ENCODE results near the gene KRT3. TPM values are rescaled to one million over a fixed set of nuclear protein-coding genes. Genes with fewer than 3 reads are reported as not detected.
A peak's percentile ranks its signal among the peaks of the same experiment; 100 is the strongest.

Gene KRT3
- total RNA-seq, 1 donor from 2014 or later = not detected

GRCh38 chr12:52813203-52813819 is 17.4 kb upstream of the KRT3 start:
- Histone ChIP-seq H3K9me3 (no peaks in the 10 kb centered on the region), H3K4me1 (peaks cover 15% of the 10 kb centered on the region), H3K36me3 (no peaks in the 10 kb centered on the region), H3K27me3 (peaks cover 16% of the 10 kb centered on the region), H3K27ac (no peak overlapping the region), H3K4me3 (no peak overlapping the region)
- TF ChIP-seq, protein P1, sequence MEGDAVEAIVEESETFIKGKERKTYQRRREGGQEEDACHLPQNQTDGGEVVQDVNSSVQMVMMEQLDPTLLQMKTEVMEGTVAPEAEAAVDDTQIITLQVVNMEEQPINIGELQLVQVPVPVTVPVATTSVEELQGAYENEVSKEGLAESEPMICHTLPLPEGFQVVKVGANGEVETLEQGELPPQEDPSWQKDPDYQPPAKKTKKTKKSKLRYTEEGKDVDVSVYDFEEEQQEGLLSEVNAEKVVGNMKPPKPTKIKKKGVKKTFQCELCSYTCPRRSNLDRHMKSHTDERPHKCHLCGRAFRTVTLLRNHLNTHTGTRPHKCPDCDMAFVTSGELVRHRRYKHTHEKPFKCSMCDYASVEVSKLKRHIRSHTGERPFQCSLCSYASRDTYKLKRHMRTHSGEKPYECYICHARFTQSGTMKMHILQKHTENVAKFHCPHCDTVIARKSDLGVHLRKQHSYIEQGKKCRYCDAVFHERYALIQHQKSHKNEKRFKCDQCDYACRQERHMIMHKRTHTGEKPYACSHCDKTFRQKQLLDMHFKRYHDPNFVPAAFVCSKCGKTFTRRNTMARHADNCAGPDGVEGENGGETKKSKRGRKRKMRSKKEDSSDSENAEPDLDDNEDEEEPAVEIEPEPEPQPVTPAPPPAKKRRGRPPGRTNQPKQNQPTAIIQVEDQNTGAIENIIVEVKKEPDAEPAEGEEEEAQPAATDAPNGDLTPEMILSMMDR (IDR thresholded peaks at IDR 0.05) = no peak
- DNase-seq = peak; percentile 44
- intact Hi-C loops (cut with DNase I) = no loop called here
- no peak for ATAC-seq

GRCh38 chr12:52812749-52813148 is 16.8 kb upstream of the KRT3 start:
- Histone ChIP-seq H3K4me1 (peaks cover 15% of the 10 kb centered on the region), H3K27ac (no peak overlapping the region), H3K4me3 (no peak overlapping the region), H3K9me3 (no peaks in the 10 kb centered on the region), H3K27me3 (peaks cover 10% of the 10 kb centered on the region), H3K36me3 (no peaks in the 10 kb centered on the region)
- DNase-seq = peak; percentile 1
- no peak for ATAC-seq
- intact Hi-C loops (cut with DNase I) = no loop called here
- TF ChIP-seq, protein P1 (IDR thresholded peaks at IDR 0.05) = no peak

- H3K27me3 ChIP-seq = peaks cover 3% of the 10 kb centered on the region
- no peaks in the 10 kb centered on the region for H3K36me3 ChIP-seq
- no peak overlapping the region for H3K27ac ChIP-seq
- peaks cover 15% of the 10 kb centered on the region for H3K4me1 ChIP-seq
- H3K9me3 ChIP-seq = no peaks in the 10 kb centered on the region
- DNase-seq (no peak), ATAC-seq (no peak)
- H3K4me3 ChIP-seq = no peak overlapping the region
- intact Hi-C loops (cut with DNase I) = no loop called here
- TF ChIP-seq, protein P1 (IDR thresholded peaks at IDR 0.05) = no peak
Measured at GRCh38 chr12:52812073-52812400, 16.1 kb upstream of the KRT3 start.

GRCh38 chr12:52811191-52812072 is 15.5 kb upstream of the KRT3 start:
- intact Hi-C loops (cut with DNase I) = no loop called here
- no peak overlapping the region for H3K27ac ChIP-seq
- TF ChIP-seq, protein P1 (IDR thresholded peaks at IDR 0.05) = no peak
- H3K4me1 ChIP-seq = peaks cover 15% of the 10 kb centered on the region
- DNase-seq (peak; percentile 20), ATAC-seq (no peak)
- H3K9me3 ChIP-seq = no peaks in the 10 kb centered on the region
- H3K4me3 ChIP-seq = no peak overlapping the region
- no peaks in the 10 kb centered on the region for H3K27me3 ChIP-seq
- no peaks in the 10 kb centered on the region for H3K36me3 ChIP-seq

DNA sequence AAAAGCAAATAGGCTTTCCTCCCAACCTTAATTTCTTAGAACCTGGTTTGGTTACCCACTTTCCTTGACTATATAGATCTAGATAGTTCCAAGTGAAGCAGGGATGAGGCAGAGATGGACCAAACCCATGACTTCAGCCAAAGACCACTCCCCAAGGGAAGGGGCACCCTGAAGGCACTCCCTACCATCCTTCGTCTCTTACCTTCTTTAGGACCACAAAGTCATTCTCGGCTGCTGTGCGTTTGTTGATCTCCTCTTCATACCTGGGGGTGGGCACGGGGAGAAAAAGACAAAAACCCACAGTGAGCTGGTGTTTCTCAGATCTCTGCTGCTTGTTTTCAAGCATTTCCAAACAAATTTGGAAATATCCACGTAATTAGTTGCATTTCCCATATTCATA is 14.6 kb upstream of the KRT3 start:
- Histone ChIP-seq H3K9me3 (no peaks in the 10 kb centered on the region), H3K36me3 (no peaks in the 10 kb centered on the region), H3K4me3 (no peak overlapping the region), H3K27me3 (no peaks in the 10 kb centered on the region), H3K27ac (no peak overlapping the region), H3K4me1 (peaks cover 11% of the 10 kb centered on the region)
- TF ChIP-seq, protein P1 (IDR thresholded peaks at IDR 0.05) = no peak
- ATAC-seq = no peak
- intact Hi-C loops (cut with DNase I) = no loop called here
- DNase-seq = no peak

Measured in upper lobe of right lung (tissue), 1 donor.